Cardiac muscle cell (in vitro differentiated cells and primary cell): ENCODE measurements around the gene RANBP3. TPM values are rescaled to one million over a fixed set of nuclear protein-coding genes. Genes with fewer than 3 reads are reported as not detected.

Experiments
- DNase-seq, 2 donors: peaks; one replicate each; pipeline versions ENCODE4 v3.0.0 to v3.0.0-alpha.2; 2010 to 2017; ENCODE audit warnings: low read depth in 1 of 2, low spot score in 1 of 2
- H3K27ac ChIP-seq: fragments of 200-600 bp; sonication (generic); 2 replicates; pipeline ENCODE4 v1.5.1; 2016
- H3K27me3 ChIP-seq: fragments of 200-600 bp; sonication (generic); 2 replicates; pipeline ENCODE4 v1.6.0; 2016; ENCODE audit warnings: control low read depth
- H3K36me3 ChIP-seq: fragments of 200-600 bp; sonication (generic); 2 replicates; pipeline ENCODE4 v1.5.1; 2016; ENCODE audit warnings: control low read depth
- H3K4me1 ChIP-seq: fragments of 200-600 bp; sonication (generic); 2 replicates; pipeline ENCODE4 v1.8.1; 2017; ENCODE audit warnings: low read depth, mild to moderate bottlenecking, mixed run types
- H3K4me3 ChIP-seq: fragments of 200-600 bp; sonication (generic); 2 replicates; pipeline ENCODE4 v1.5.1; 2016; ENCODE audit warnings: mild to moderate bottlenecking
- H3K9me3 ChIP-seq: fragments of 200-600 bp; sonication (generic); 2 replicates; pipeline ENCODE4 v1.5.1; 2017; ENCODE audit warnings: low read depth, mild to moderate bottlenecking, control low read depth
- CTCF ChIP-seq: IDR thresholded peaks from 2 replicates; pipeline ENCODE4 v1.5.1; 2012; ENCODE audit warnings: low read depth, mild to moderate bottlenecking, low read length
- polyA plus RNA-seq: library from polyadenylated mRNA; unstranded; fragments of >200 nt; fragmentation: Nextera tagmentation; extraction: Ambion mirVana; gene quantifications from 2 replicates; pipeline ENCODE4 v1.2.1, GENCODE V29; 2016
- total RNA-seq: library from RNA; depleted of rRNA; stranded (reverse); fragments of >200 nt; gene quantifications from 2 replicates; pipeline ENCODE4 v1.2.3, GENCODE V29; 2016

RANBP3 gene
- total and polyA plus RNA-seq, 2 experiments from 2014 or later: 17.7 to 108 TPM

GRCh38 chr19:5934069-5934401 lies 43.9 kb downstream of the RANBP3 start:
- Histone ChIP-seq H3K36me3 (peaks cover 30% of the 10 kb centered on the region), H3K4me3 (no peak overlapping the region), H3K27ac (peak overlapping the region; percentile 74), H3K9me3 (no peaks in the 10 kb centered on the region), H3K4me1 (no peaks in the 10 kb centered on the region), H3K27me3 (no peaks in the 10 kb centered on the region)
- no peak for TF ChIP-seq CTCF
- DNase-seq: no peak

GRCh38 chr19:5933391-5934068 lies 44.4 kb downstream of the RANBP3 start:
- DNase-seq: no peak
- Histone ChIP-seq H3K27ac (peak overlapping the region; percentile 74), H3K27me3 (no peaks in the 10 kb centered on the region), H3K4me1 (no peaks in the 10 kb centered on the region), H3K4me3 (no peak overlapping the region), H3K36me3 (peaks cover 35% of the 10 kb centered on the region), H3K9me3 (no peaks in the 10 kb centered on the region)
- no peak for TF ChIP-seq CTCF

- DNase-seq: no peak
- peaks cover 43% of the 10 kb centered on the region for H3K36me3 ChIP-seq
- H3K27me3 ChIP-seq: no peaks in the 10 kb centered on the region
- no peak for TF ChIP-seq CTCF
- H3K4me1 ChIP-seq: no peaks in the 10 kb centered on the region
- H3K4me3 ChIP-seq: no peak overlapping the region
- no peaks in the 10 kb centered on the region for H3K9me3 ChIP-seq
- H3K27ac ChIP-seq: peak overlapping the region; percentile 74
Measured at GRCh38 chr19:5932609-5933262, 45.2 kb downstream of the RANBP3 start.

GRCh38 chr19:5932146-5932545 lies 45.8 kb downstream of the RANBP3 start:
- Histone ChIP-seq H3K4me3 (no peak overlapping the region), H3K9me3 (no peaks in the 10 kb centered on the region), H3K27ac (no peak overlapping the region), H3K4me1 (no peaks in the 10 kb centered on the region), H3K36me3 (peaks cover 46% of the 10 kb centered on the region), H3K27me3 (no peaks in the 10 kb centered on the region)
- no peak for TF ChIP-seq CTCF
- no peak for DNase-seq

GRCh38 chr19:5931251-5931650 lies 46.7 kb downstream of the RANBP3 start:
- Histone ChIP-seq H3K27me3 (no peaks in the 10 kb centered on the region), H3K36me3 (peaks cover 55% of the 10 kb centered on the region), H3K9me3 (no peaks in the 10 kb centered on the region), H3K4me1 (no peaks in the 10 kb centered on the region), H3K4me3 (no peak overlapping the region), H3K27ac (no peak overlapping the region)
- no peak for TF ChIP-seq CTCF
- DNase-seq: no peak
